ENCODE results near the gene PRKAA1.
"Not testable (repeated sequence)": the region's sequence is repeated elsewhere in the genome, so short reads cannot be mapped to it uniquely, and the experiment has no call there.

PRKAA1 gene

DNA sequence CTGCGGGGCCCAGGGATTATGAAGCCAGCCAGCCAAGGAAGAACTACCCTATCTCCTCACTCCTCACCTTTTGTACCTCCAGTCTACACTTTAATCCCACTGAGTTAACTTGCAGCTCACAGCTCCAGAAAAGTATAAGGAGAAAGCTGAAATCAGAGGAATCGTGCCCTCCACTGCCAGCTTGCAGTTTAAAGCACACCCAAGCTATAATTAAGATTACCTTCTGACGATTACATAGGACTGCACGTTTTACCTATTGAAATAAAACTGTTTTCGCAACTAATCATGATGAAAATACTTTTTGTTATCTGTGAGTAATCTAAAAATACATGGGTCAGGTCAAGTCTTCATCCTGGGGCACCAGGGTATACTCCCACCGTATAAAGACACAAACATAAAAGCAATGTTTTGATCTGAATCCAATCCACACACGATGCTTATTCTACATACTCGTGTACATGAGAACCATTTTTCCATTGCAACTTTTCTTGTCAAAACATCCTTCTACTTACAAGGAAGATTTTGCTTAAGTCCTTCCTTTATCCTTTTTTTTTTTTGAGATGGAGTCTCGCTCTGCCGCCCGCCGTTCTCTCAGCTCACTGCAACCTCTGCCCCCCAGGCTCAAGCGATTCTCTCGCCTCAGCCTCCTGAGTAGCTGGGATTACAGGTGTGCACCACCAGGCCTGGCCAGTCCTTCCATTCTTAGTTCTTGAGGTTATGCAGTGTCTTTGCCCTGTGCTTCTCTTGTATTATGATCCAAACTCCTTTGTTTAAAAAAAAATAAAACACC lies 29.2 kb upstream of the PRKAA1 start:
- CTCF ChIA-PET, result interaction anchor here (0.7 kb wide), 1 partner anchor 66 kb away, joined by 3 read pairs; no protein-coding TSS in a partner anchor
- Histone ChIP-seq H3K36me3 (ENCODE audit: control insufficient read depth in 2 of 2, insufficient read depth in 1 of 2, low read length in 2 of 2) (peaks cover 66 to 72% of the 10 kb centered on the region in 2 experiments), H3K4me1 (ENCODE audit: control insufficient read depth, insufficient read depth, low read length) (no peaks in the 10 kb centered on the region), H3K9me3 (ENCODE audit: control insufficient read depth, insufficient read depth, low read depth, low read length) (no peaks in the 10 kb centered on the region), H3K27ac (ENCODE audit: extremely low read depth, low read depth, low read length) (no peak overlapping the region), H3K4me3 (ENCODE audit: low read depth, low read length) (no peak overlapping the region)
- TF ChIP-seq BCL11B (tag by site-specific recombination; IDR thresholded peaks at IDR 0.05; ENCODE audit: low read depth), result no peak
- TF ChIP-seq, protein P1, sequence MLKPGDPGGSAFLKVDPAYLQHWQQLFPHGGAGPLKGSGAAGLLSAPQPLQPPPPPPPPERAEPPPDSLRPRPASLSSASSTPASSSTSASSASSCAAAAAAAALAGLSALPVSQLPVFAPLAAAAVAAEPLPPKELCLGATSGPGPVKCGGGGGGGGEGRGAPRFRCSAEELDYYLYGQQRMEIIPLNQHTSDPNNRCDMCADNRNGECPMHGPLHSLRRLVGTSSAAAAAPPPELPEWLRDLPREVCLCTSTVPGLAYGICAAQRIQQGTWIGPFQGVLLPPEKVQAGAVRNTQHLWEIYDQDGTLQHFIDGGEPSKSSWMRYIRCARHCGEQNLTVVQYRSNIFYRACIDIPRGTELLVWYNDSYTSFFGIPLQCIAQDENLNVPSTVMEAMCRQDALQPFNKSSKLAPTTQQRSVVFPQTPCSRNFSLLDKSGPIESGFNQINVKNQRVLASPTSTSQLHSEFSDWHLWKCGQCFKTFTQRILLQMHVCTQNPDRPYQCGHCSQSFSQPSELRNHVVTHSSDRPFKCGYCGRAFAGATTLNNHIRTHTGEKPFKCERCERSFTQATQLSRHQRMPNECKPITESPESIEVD (tag by site-specific recombination; IDR thresholded peaks at IDR 0.05), result 0 out of 2 replicates have a peak, but pooled peaks have one; percentile 19
- POLR2A ChIA-PET, result interaction anchor here (0.6 to 0.9 kb wide), 3 partner anchors 17 to 70 kb away, joined by 4 to 6 read pairs (median 4); no protein-coding TSS in a partner anchor

GRCh38 chr5:40826489-40827187 lies 28.5 kb upstream of the PRKAA1 start:
- H3K36me3 ChIP-seq (ENCODE audit: control insufficient read depth in 2 of 2, insufficient read depth in 1 of 2, low read length in 2 of 2), result peaks cover 58 to 64% of the 10 kb centered on the region in 2 experiments
- CTCF ChIA-PET, result interaction anchor here (0.7 to 1.7 kb wide), 2 partner anchors 28 to 67 kb away, joined by 3 to 4 read pairs; partner anchors contain the start of gene PRKAA1
- H3K4me3 ChIP-seq (ENCODE audit: low read depth, low read length), result no peak overlapping the region
- H3K9me3 ChIP-seq (ENCODE audit: control insufficient read depth, insufficient read depth, low read depth, low read length), result no peaks in the 10 kb centered on the region
- TF ChIP-seq, protein P2, sequence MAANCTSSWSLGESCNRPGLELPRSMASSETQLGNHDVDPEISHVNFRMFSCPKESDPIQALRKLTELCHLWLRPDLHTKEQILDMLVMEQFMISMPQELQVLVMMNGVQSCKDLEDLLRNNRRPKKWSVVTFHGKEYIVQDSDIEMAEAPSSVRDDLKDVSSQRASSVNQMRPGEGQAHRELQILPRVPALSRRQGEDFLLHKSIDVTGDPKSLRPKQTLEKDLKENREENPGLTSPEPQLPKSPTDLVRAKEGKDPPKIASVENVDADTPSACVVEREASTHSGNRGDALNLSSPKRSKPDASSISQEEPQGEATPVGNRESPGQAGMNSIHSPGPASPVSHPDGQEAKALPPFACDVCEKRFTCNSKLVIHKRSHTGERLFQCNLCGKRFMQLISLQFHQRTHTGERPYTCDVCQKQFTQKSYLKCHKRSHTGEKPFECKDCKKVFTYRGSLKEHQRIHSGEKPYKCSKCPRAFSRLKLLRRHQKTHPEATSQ (tag by site-specific recombination; IDR thresholded peaks at IDR 0.05), result no peak
- TF ChIP-seq, protein P3, sequence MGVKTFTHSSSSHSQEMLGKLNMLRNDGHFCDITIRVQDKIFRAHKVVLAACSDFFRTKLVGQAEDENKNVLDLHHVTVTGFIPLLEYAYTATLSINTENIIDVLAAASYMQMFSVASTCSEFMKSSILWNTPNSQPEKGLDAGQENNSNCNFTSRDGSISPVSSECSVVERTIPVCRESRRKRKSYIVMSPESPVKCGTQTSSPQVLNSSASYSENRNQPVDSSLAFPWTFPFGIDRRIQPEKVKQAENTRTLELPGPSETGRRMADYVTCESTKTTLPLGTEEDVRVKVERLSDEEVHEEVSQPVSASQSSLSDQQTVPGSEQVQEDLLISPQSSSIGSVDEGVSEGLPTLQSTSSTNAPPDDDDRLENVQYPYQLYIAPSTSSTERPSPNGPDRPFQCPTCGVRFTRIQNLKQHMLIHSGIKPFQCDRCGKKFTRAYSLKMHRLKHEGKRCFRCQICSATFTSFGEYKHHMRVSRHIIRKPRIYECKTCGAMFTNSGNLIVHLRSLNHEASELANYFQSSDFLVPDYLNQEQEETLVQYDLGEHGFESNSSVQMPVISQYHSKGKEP (tag by site-specific recombination; IDR thresholded peaks at IDR 0.05), result 0 out of 2 replicates have a peak, but pooled peaks have one; percentile 28
- no peaks in the 10 kb centered on the region for H3K4me1 ChIP-seq (ENCODE audit: control insufficient read depth, insufficient read depth, low read length)
- H3K27ac ChIP-seq (ENCODE audit: extremely low read depth, low read depth, low read length), result no peak overlapping the region
- POLR2A ChIA-PET, result interaction anchor here (0.6 to 1.2 kb wide), 3 partner anchors 9 to 69 kb away, joined by 3 to 4 read pairs (median 4); no protein-coding TSS in a partner anchor

- H3K4me1 ChIP-seq (ENCODE audit: control insufficient read depth, insufficient read depth, low read length); H3K9me3 ChIP-seq (ENCODE audit: control insufficient read depth, insufficient read depth, low read depth, low read length); H3K27ac ChIP-seq (ENCODE audit: extremely low read depth, low read depth, low read length); H3K4me3 ChIP-seq (ENCODE audit: low read depth, low read length): not testable (repeated sequence)
- POLR2A ChIA-PET, result interaction anchor here (1.2 to 1.3 kb wide), 2 partner anchors 10 to 24 kb away, joined by 3 to 4 read pairs; partner anchors contain the start of gene RPL37
- TF ChIP-seq ZEB2 (tag by site-specific recombination; IDR thresholded peaks at IDR 0.05) (peak; percentile 57), ZSCAN30 (tag by site-specific recombination; IDR thresholded peaks at IDR 0.05) (0 out of 2 replicates have a peak, but pooled peaks have one; percentile 25), ZBTB17 (tag by site-specific recombination; IDR thresholded peaks at IDR 0.05) (peak; percentile 22), MZF1 (tag by site-specific recombination; IDR thresholded peaks at IDR 0.05; ENCODE audit: borderline replicate concordance) (peak; percentile 59; the same call in 1 of the 2 replicates), ZNF629 (tag by site-specific recombination; IDR thresholded peaks at IDR 0.05) (peak; percentile 71), ZNF394 (tag by site-specific recombination; IDR thresholded peaks at IDR 0.05; ENCODE audit: borderline replicate concordance) (peak; percentile 56; the same call in 1 of the 2 replicates), GLIS1 (tag by site-specific recombination; IDR thresholded peaks at IDR 0.05) (peak; percentile 28; the same call in 1 of the 2 replicates)
- CTCF ChIA-PET, result interaction anchor here (1.7 kb wide), 1 partner anchor 27 kb away, joined by 4 read pairs; the partner anchor contains the start of gene PRKAA1
- peaks cover 48 to 53% of the 10 kb centered on the region in 2 experiments for H3K36me3 ChIP-seq (ENCODE audit: control insufficient read depth in 2 of 2, insufficient read depth in 1 of 2, low read length in 2 of 2)
Observed at GRCh38 chr5:40825461-40826043, 27.4 kb upstream of the PRKAA1 start.

Data from HEK293 (cell line).